Upper lobe of left lung (tissue), 4 donors: ENCODE results near the gene DOCK7.

Experiments
- CTCF ChIP-seq, 6 experiments: fragments of 450-650 bp in 4 of 6; fragments of 200-600 bp in 2 of 6; sonication (generic) in 2 of 6; IDR thresholded peaks; one replicate each; pipeline ENCODE4 v1.5.1; 2016 to 2019; ENCODE audit warnings: antibody characterized with exemption in 6 of 6
- EP300 ChIP-seq, 4 donors: sonication (generic); formaldehyde crosslinking; IDR thresholded peaks; one replicate each; pipeline ENCODE4 v1.5.1; 2017; ENCODE audit warnings: antibody characterized with exemption in 4 of 4, control low read depth in 2 of 4
- POLR2AphosphoS5 ChIP-seq, 2 donors: sonication (generic); formaldehyde crosslinking; IDR thresholded peaks; one replicate each; pipeline ENCODE4 v1.5.1; 2017; ENCODE audit warnings: antibody characterized with exemption in 2 of 2

- TF ChIP-seq CTCF (IDR thresholded peaks at IDR 0.05) (peak; percentile 50 to 76 (median 64)), POLR2AphosphoS5 (IDR thresholded peaks at IDR 0.05) (no peak), EP300 (IDR thresholded peaks at IDR 0.05) (no peak)
Measured at GRCh38 chr1:62407398-62408009, 280.7 kb downstream of the DOCK7 start.
